MM.1S (cell line): ENCODE results near the gene RPUSD1.

Source experiments
- DNase-seq: peaks from one replicate; pipeline ENCODE4 v3.0.0-alpha.2; 2015
- H2AFZ ChIP-seq: fragments of 300-600 bp; sonication (generic); 2 replicates; pipeline ENCODE4 v1.6.0; 2016; ENCODE audit warnings: antibody characterized with exemption, low read length
- H3F3A ChIP-seq: fragments of 300-600 bp; sonication (generic); 2 replicates; pipeline ENCODE4 v1.6.1; 2016; ENCODE audit warnings: mild to moderate bottlenecking, antibody characterized with exemption, low read length, moderate library complexity, mixed read lengths; ENCODE audit not compliant: insufficient read depth
- H3K27ac ChIP-seq: fragments of 300-600 bp; sonication (generic); 2 replicates; pipeline ENCODE4 v1.5.1; 2016; ENCODE audit warnings: mild to moderate bottlenecking, low read length
- H3K27me3 ChIP-seq: fragments of 300-600 bp; sonication (generic); replicated peaks from 2 replicates; pipeline ENCODE4 v1.6.0; 2016; ENCODE audit warnings: low read length; ENCODE audit not compliant: insufficient read depth
- H3K36me3 ChIP-seq: fragments of 300-600 bp; sonication (generic); replicated peaks from 2 replicates; pipeline ENCODE4 v1.6.1; 2016; ENCODE audit warnings: mild to moderate bottlenecking, low read length, mixed read lengths; ENCODE audit not compliant: insufficient read depth
- H3K4me1 ChIP-seq: fragments of 300-600 bp; sonication (generic); 2 replicates; pipeline ENCODE4 v1.6.1; 2016; ENCODE audit warnings: low read length, mixed read lengths
- H3K4me2 ChIP-seq: fragments of 300-600 bp; sonication (generic); 2 replicates; pipeline ENCODE4 v1.6.0; 2016; ENCODE audit warnings: low read depth, low read length
- H3K4me3 ChIP-seq: fragments of 300-600 bp; sonication (generic); 2 replicates; pipeline ENCODE4 v1.5.1; 2016; ENCODE audit warnings: low read length, mixed read lengths
- H3K79me2 ChIP-seq: fragments of 300-600 bp; sonication (generic); 2 replicates; pipeline ENCODE4 v1.6.1; 2016; ENCODE audit warnings: mixed run types, low read length, mixed read lengths
- H3K9ac ChIP-seq: fragments of 300-600 bp; sonication (generic); 2 replicates; pipeline ENCODE4 v1.6.1; 2016; ENCODE audit warnings: low read length, mixed read lengths
- H3K9me2 ChIP-seq: fragments of 300-600 bp; sonication (generic); replicated peaks from 2 replicates; pipeline ENCODE4 v1.6.1; 2016; ENCODE audit warnings: mild to moderate bottlenecking, low read length, mixed read lengths; ENCODE audit not compliant: insufficient read depth
- H3K9me3 ChIP-seq: fragments of 300-600 bp; sonication (generic); replicated peaks from 2 replicates; pipeline ENCODE4 v1.6.1; 2016; ENCODE audit warnings: mild to moderate bottlenecking, low read length, mixed read lengths; ENCODE audit not compliant: insufficient read depth
- H4K20me1 ChIP-seq: fragments of 300-600 bp; sonication (generic); 2 replicates; pipeline ENCODE4 v1.6.1; 2016; ENCODE audit warnings: mild to moderate bottlenecking, low read length, moderate library complexity, mixed read lengths; ENCODE audit not compliant: insufficient read depth
- CTCF ChIP-seq: fragments of 300-600 bp; sonication (generic); IDR thresholded peaks from 2 replicates; pipeline ENCODE4 v1.5.1; 2016; ENCODE audit warnings: antibody characterized with exemption, low read length, mixed read lengths
- EZH2 ChIP-seq: fragments of 300-600 bp; sonication (generic); optimal IDR thresholded peaks from 2 replicates; pipeline ENCODE3; 2017; ENCODE audit warnings: low read depth, mild to moderate bottlenecking, antibody characterized with exemption, low read length, mixed read lengths
- EZH2phosphoT487 ChIP-seq: fragments of 300-600 bp; sonication (generic); IDR thresholded peaks from 2 replicates; pipeline ENCODE4 v1.6.1; 2018; ENCODE audit warnings: antibody characterized with exemption, low read length

The RPUSD1 gene

GRCh38 chr16:736936-737481, 51.2 kb downstream of the RPUSD1 start:
- H3K9ac ChIP-seq, result no peak overlapping the region
- H3K4me2 ChIP-seq, result no peak overlapping the region
- H3K9me3 ChIP-seq, result no peaks in the 10 kb centered on the region
- H3F3A ChIP-seq, result peaks cover 25% of the 10 kb centered on the region
- no peaks in the 10 kb centered on the region for H3K27me3 ChIP-seq
- no peak for DNase-seq
- H3K36me3 ChIP-seq, result no peaks in the 10 kb centered on the region
- no peak overlapping the region for H2AFZ ChIP-seq
- no peaks in the 10 kb centered on the region for H3K9me2 ChIP-seq
- H3K4me1 ChIP-seq, result peaks cover 38% of the 10 kb centered on the region
- no peak overlapping the region for H3K27ac ChIP-seq
- peaks cover 15% of the 10 kb centered on the region for H3K79me2 ChIP-seq
- TF ChIP-seq EZH2 (no peak), EZH2phosphoT487 (no peak), CTCF (no peak)
- H4K20me1 ChIP-seq, result no peaks in the 10 kb centered on the region
- H3K4me3 ChIP-seq, result no peak overlapping the region

- Histone ChIP-seq H3K9me2 (no peaks in the 10 kb centered on the region), H4K20me1 (no peaks in the 10 kb centered on the region), H3K9ac (peak overlapping the region; percentile 4; the same call in 1 of the 2 replicates)
Measured at GRCh38 chr16:735982-736453, 52.2 kb downstream of the RPUSD1 start.

GRCh38 chr16:734981-735881, 53.0 kb downstream of the RPUSD1 start:
- no peaks in the 10 kb centered on the region for H3K9me3 ChIP-seq
- H3K9me2 ChIP-seq, result no peaks in the 10 kb centered on the region
- H3K27me3 ChIP-seq, result no peaks in the 10 kb centered on the region
- no peak for TF ChIP-seq EZH2phosphoT487
- TF ChIP-seq EZH2, result no peak
- no peak for TF ChIP-seq CTCF
- H3K4me3 ChIP-seq, result no peak overlapping the region
- H3K4me1 ChIP-seq, result peaks cover 38% of the 10 kb centered on the region
- peaks cover 25% of the 10 kb centered on the region for H3F3A ChIP-seq
- peaks cover 10% of the 10 kb centered on the region for H3K79me2 ChIP-seq
- H2AFZ ChIP-seq, result no peak overlapping the region
- peak overlapping the region; percentile 69 for H3K4me2 ChIP-seq
- H3K27ac ChIP-seq, result peak overlapping the region; percentile 79; the same call in 1 of the 2 replicates
- no peaks in the 10 kb centered on the region for H3K36me3 ChIP-seq
- no peak for DNase-seq
- peak overlapping the region; percentile 4; the same call in 1 of the 2 replicates for H3K9ac ChIP-seq
- H4K20me1 ChIP-seq, result no peaks in the 10 kb centered on the region

More at GRCh38 chr16:735982-736453, 52.2 kb downstream of the RPUSD1 start:
- H3K9me3 ChIP-seq, result no peaks in the 10 kb centered on the region
- H2AFZ ChIP-seq, result no peak overlapping the region
- H3K4me1 ChIP-seq, result peaks cover 38% of the 10 kb centered on the region
- H3F3A ChIP-seq, result peaks cover 25% of the 10 kb centered on the region
- no peaks in the 10 kb centered on the region for H3K27me3 ChIP-seq
- H3K27ac ChIP-seq, result peak overlapping the region; percentile 79
- DNase-seq, result peak; percentile 88
- TF ChIP-seq EZH2, result no peak
- no peak for TF ChIP-seq CTCF
- no peak for TF ChIP-seq EZH2phosphoT487
- no peaks in the 10 kb centered on the region for H3K36me3 ChIP-seq
- H3K4me3 ChIP-seq, result no peak overlapping the region
- peak overlapping the region; percentile 69 for H3K4me2 ChIP-seq
- peaks cover 15% of the 10 kb centered on the region for H3K79me2 ChIP-seq
